Left renal pelvis (tissue), 4 donors: Measurements from ENCODE around the gene LEPR. TPM values are rescaled to one million over a fixed set of nuclear protein-coding genes. Genes with fewer than 3 reads are reported as not detected.

Experiments
- polyA plus RNA-seq, 4 donors: library from polyadenylated mRNA; unstranded; fragments of 120-200 nt; gene quantifications; one replicate each; pipeline ENCODE4 v1.2.1, GENCODE V29; 2013; ENCODE audit not compliant: insufficient read length in 4 of 4

Gene LEPR
- polyA plus RNA-seq, 4 donors, result 9.4 to 24.4 (median 13.5) TPM

Other genes with a start within 250 kb of the LEPR start
- gene DNAJC6, start 111.1 kb upstream of the LEPR start, polyA plus RNA-seq, result 1 to 10 TPM; 2.2 to 6.6 (median 6.0) TPM
- gene LEPROT, start within 50 bp of the LEPR start, polyA plus RNA-seq, result 100 to 1,000 TPM; 140 to 180 (median 157) TPM